Left cardiac atrium (tissue), 4 donors: ENCODE data around the gene SOAT2. TPM values are rescaled to one million over a fixed set of nuclear protein-coding genes. Genes with fewer than 3 reads are reported as not detected.
"Not testable (repeated sequence)": the region's sequence is repeated elsewhere in the genome, so short reads cannot be mapped to it uniquely, and the experiment has no call there.

Source experiments
- ATAC-seq, 2 donors: fragments of 200-7000 bp; cut with Tn5 transposase; one replicate each; pipeline ENCODE4 v1.9.1; 2020; ENCODE audit warnings: mild to moderate bottlenecking in 2 of 2, moderate library complexity in 2 of 2
- DNase-seq: peaks from one replicate; pipeline ENCODE4 v3.0.0-alpha.2; 2020
- intact Hi-C, 2 donors: fragments of 100-400 bp; cut with DNase I; formaldehyde crosslinking; loops; one replicate each; pipeline versions ENCODE4 v1.14.1 to v1.15.1; 2022 to 2023
- microRNA-seq, 2 donors: library from miRNA; unstranded; fragments of <30 nt; microRNA quantifications; one replicate each; pipeline ENCODE4 v1.2.0, GENCODE V29; 2020
- total RNA-seq, 2 donors: library from RNA; stranded (reverse); fragmentation: NEBNext Ultra II Directional; extraction: Animal tissue kit (Norgen Biotek cat#: 25700); gene quantifications; one replicate each; pipeline ENCODE4 v1.2.1, GENCODE V29; 2021
- donor health status: DM: no; HTN: yes; CAD: no.
- donor health status: DM: no; HTN: yes; CAD: no; lungs with severe emphysema.
- donor health status: DM: yes; HTN: yes; CAD: no.
- donor health status: Dilated cardiomyopathy.

The SOAT2 gene
- total RNA-seq, 2 donors from 2014 or later: not detected

- DNase-seq (no peak), ATAC-seq (no peak)
- intact Hi-C loops: no loop called here
These were observed 58.0 kb downstream of the SOAT2 start for GRCh38 chr12:53161119-53161911.

DNA sequence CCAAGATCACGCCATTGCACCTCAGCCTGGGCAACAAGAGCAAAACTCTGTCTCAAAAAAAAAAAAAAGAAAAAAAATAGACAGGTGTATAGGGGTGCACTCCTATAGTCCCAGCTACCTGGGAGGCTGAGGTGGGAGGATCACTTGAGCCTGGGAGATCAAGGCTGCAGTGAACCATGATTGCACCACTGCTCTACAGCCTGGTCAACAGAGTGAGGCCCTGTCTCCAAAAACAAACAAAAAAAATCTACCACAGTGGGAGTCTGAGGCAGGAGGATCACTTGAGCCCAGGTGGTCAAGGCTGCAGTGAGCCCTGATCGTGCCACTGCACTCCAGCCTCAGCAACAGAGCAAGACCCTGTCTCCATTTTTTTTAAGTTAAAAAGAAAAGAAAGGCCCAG, 59.7 kb downstream of the SOAT2 start:
- ATAC-seq, intact Hi-C loops, DNase-seq: not testable (repeated sequence)

DNA sequence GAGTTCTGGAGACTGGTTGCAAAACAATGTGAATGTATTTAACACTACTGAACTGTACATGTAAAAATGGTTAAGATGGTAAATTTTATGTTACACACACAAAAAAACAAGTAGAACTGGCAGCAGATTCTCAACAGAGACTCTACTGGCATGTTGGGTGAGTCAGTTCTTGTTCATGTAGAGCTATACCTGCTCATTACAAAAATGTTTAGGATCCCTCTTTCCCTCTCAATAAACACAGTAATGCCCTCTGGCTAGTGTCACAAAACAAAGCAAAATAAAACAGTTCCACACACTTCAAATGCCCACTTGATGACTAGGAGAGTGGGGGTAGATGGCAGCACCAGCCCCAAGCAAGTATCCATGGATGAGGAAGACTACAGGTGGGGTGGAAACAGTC, 63.6 kb downstream of the SOAT2 start:
- ATAC-seq: no peak
- intact Hi-C loops: no loop called here
- no peak for DNase-seq

- DNase-seq: no peak
- intact Hi-C loops: no loop called here
- no peak for ATAC-seq
These were observed 66.4 kb downstream of the SOAT2 start for GRCh38 chr12:53169644-53170043.

GRCh38 chr12:53170215-53170614, 66.9 kb downstream of the SOAT2 start:
- intact Hi-C loops: no loop called here
- no peak for ATAC-seq

DNA sequence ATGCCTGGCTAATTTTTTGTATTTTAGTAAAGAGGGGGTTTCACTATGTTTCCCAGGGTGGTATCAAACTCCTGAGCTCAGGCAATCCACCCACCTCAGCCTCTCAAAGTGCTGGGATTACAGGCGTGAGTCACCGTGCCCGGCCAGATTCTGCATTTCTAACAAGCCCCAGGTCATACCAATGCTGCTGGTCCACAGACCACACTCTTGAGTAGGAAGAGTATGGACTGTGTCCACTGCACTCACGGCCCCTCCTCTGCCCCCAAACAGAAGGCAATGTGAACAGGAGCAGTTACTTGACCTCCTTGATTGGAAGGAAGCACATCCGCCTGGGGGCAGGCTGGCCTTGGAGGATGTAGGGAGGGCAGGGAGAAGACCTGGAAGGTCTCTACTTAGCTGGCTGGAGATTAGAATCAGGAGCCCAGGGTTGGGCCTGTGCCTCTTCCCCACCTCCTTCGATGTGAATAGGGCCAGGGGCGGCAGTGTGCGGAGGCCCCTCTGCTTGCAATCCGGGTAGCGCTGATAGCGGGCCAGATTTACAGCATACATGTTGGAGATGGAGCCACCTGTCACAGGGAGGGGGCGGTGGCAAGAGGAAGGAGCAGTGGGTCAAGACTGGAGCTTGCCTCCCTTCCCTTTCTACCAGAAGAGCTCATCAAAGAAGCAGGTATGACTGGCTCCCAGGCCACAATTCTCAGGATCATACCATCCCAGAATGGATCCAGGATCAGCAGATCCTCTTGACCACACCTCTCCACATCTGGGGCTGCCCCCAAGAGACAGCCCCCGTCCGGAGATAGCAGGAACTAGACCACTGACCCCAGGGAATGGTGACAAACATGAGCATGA, 67.8 kb downstream of the SOAT2 start:
- DNase-seq: no peak
- no peak for ATAC-seq
- intact Hi-C loops: no loop called here

More at GRCh38 chr12:53170215-53170614, 66.9 kb downstream of the SOAT2 start:
- DNase-seq: no peak

GRCh38 chr12:53171725-53172329, 68.5 kb downstream of the SOAT2 start:
- ATAC-seq (no peak), DNase-seq (no peak)
- intact Hi-C loops: no loop called here

DNA sequence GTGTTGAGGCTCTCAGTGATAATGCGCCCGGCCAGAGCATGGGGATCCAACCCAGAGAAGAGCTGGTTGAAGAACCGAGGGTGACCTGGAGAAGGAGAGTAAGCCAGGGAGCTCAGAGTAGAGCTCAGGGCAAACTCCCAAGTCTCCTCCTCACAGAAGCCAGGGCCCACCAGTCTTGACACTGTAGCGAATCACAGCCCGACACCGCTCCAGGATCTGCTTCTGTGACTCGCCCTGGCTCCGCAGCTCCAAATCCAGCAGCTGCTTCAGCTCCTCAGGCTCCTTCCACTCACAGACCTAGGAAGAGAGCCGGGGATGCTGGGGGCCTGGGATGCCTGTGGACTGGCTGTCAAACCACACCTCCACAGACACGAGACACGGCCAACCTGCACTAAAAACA, 69.1 kb downstream of the SOAT2 start:
- ATAC-seq: no peak
- intact Hi-C loops: no loop called here

GRCh38 chr12:53173085-53173715, 69.9 kb downstream of the SOAT2 start:
- intact Hi-C loops: no loop called here
- ATAC-seq: no peak
- DNase-seq: no peak

More for the DNA sequence above, 69.1 kb downstream of the SOAT2 start:
- DNase-seq: no peak

Small RNA genes within 50 kb of the gene (microRNA-seq; reads per million reads assigned to microRNA genes)
- 0.40 to 0.54 reads per million in 2 donors for gene MIR6757

Other genes with a start within 250 kb of the SOAT2 start
- 100 to 1,000 TPM; 194 to 233 TPM for gene KRT8, start 198.4 kb upstream of the SOAT2 start, total RNA-seq
- 10 to 100 TPM; 37.0 to 53.3 TPM for gene KRT18, start 154.4 kb upstream of the SOAT2 start, total RNA-seq
- 100 to 1,000 TPM; 332 to 341 TPM for gene EIF4B, start 97.0 kb upstream of the SOAT2 start, total RNA-seq
- gene TNS2, start 53.4 kb upstream of the SOAT2 start, total RNA-seq: 100 to 1,000 TPM; 108 to 122 TPM
- gene SPRYD3, start 24.1 kb upstream of the SOAT2 start, total RNA-seq: 10 to 100 TPM; 34.3 to 51.3 TPM
- 100 to 1,000 TPM; 134 to 139 TPM for gene IGFBP6, start 5.8 kb upstream of the SOAT2 start, total RNA-seq
- gene ZNF740, start 77.2 kb downstream of the SOAT2 start, total RNA-seq: 10 to 100 TPM; 19.0 to 20.0 TPM
- 10 to 100 TPM; 16.8 to 19.7 TPM for gene CSAD, start 77.4 kb downstream of the SOAT2 start, total RNA-seq
- gene ITGB7, start 103.8 kb downstream of the SOAT2 start, total RNA-seq: 1 to 10 TPM in 1 of 2 donors, under 1 TPM in 1; 0.81 to 2.1 TPM
- gene RARG, start 128.7 kb downstream of the SOAT2 start, total RNA-seq: 10 to 100 TPM; 13.5 to 24.1 TPM
- gene ESPL1, start 164.8 kb downstream of the SOAT2 start, total RNA-seq: 1 to 10 TPM in 1 of 2 donors, under 1 TPM in 1; 0.58 to 1.3 TPM
- 100 to 1,000 TPM; 345 to 377 TPM for gene PFDN5, start 192.1 kb downstream of the SOAT2 start, total RNA-seq
- gene MYG1, start 196.2 kb downstream of the SOAT2 start, total RNA-seq: 10 to 100 TPM; 35.0 to 37.0 TPM
- gene AAAS, start 218.1 kb downstream of the SOAT2 start, total RNA-seq: 10 to 100 TPM; 35.7 to 40.3 TPM
- not detected for gene SP7, start 232.9 kb downstream of the SOAT2 start, total RNA-seq